SK-N-MC (cell line): ENCODE data around the gene LRRC10B.

Experiments used
- EZH2 ChIP-seq: fragments of 200-600 bp; sonication (generic); IDR thresholded peaks from one replicate; pipeline ENCODE4 v1.6.1; 2017; ENCODE audit warnings: antibody characterized with exemption
- FOXP2 ChIP-seq: optimal IDR thresholded peaks from 2 replicates; pipeline ENCODE3; 2011; ENCODE audit warnings: mild to moderate bottlenecking, moderate library complexity; ENCODE audit not compliant: insufficient read depth; ENCODE audit errors: extremely low read length, control extremely low read depth
- POLR2AphosphoS5 ChIP-seq: IDR thresholded peaks from 2 replicates; pipeline ENCODE4 v1.6.1; 2012; ENCODE audit warnings: mild to moderate bottlenecking, low read depth, low read length, borderline replicate concordance

GRCh38 chr11:61539006-61539405 lies 30.5 kb downstream of the LRRC10B start:
- TF ChIP-seq EZH2 (no peak), POLR2AphosphoS5 (no peak), FOXP2 (no peak)
